Mesenchymal stem cell (in vitro differentiated cells and primary cell): Measurements from ENCODE around the gene NLK.

Experiments used
- DNase-seq: peaks from one replicate; pipeline ENCODE4 v3.0.0-alpha.2; 2013
- H2AFZ ChIP-seq: one replicate; pipeline ENCODE4 v1.6.1; 2013; ENCODE audit warnings: low read depth, mild to moderate bottlenecking, control low read depth, inconsistent platforms, low read length, moderate library complexity
- H2AK5ac ChIP-seq: 2 replicates; pipeline ENCODE4 v1.6.1; 2013; ENCODE audit warnings: low read length, moderate library complexity, mild to moderate bottlenecking, inconsistent platforms; ENCODE audit not compliant: severe bottlenecking
- H2BK120ac ChIP-seq: one replicate; pipeline ENCODE4 v1.6.1; 2013; ENCODE audit warnings: low read depth, mild to moderate bottlenecking, inconsistent platforms, low read length, moderate library complexity
- H2BK12ac ChIP-seq, 2 experiments: one replicate each; pipeline ENCODE4 v1.6.1; 2013; ENCODE audit warnings: inconsistent platforms in 2 of 2, low read length in 2 of 2, mild to moderate bottlenecking in 2 of 2, moderate library complexity in 2 of 2, control low read depth in 1 of 2
- H2BK15ac ChIP-seq: one replicate; pipeline ENCODE4 v1.6.1; 2013; ENCODE audit warnings: mild to moderate bottlenecking, low read depth, inconsistent platforms; ENCODE audit not compliant: poor library complexity, severe bottlenecking
- H2BK5ac ChIP-seq: 2 replicates; pipeline ENCODE4 v1.6.1; 2013; ENCODE audit warnings: low read depth, mild to moderate bottlenecking, low read length, control low read depth, inconsistent platforms; ENCODE audit not compliant: poor library complexity, severe bottlenecking
- H3K14ac ChIP-seq, 2 experiments: one replicate each; pipeline ENCODE4 v1.6.1; 2013; ENCODE audit warnings: inconsistent platforms in 2 of 2, low read length in 2 of 2, control low read depth in 1 of 2, mild to moderate bottlenecking in 1 of 2, moderate library complexity in 1 of 2
- H3K18ac ChIP-seq, 2 experiments: one replicate each; pipeline ENCODE4 v1.6.1; 2013; ENCODE audit warnings: inconsistent platforms in 2 of 2, low read length in 2 of 2, control low read depth in 1 of 2, low read depth in 1 of 2, mild to moderate bottlenecking in 1 of 2
- H3K23ac ChIP-seq, 2 experiments: one replicate each; pipeline ENCODE4 v1.6.1; 2013; ENCODE audit warnings: inconsistent platforms in 2 of 2, low read length in 2 of 2, mild to moderate bottlenecking in 2 of 2, moderate library complexity in 2 of 2, control low read depth in 1 of 2
- H3K27ac ChIP-seq: 2 replicates; pipeline ENCODE4 v1.5.1; 2013; ENCODE audit warnings: mild to moderate bottlenecking, moderate library complexity, low read length, control low read depth, inconsistent platforms; ENCODE audit not compliant: poor library complexity, severe bottlenecking
- H3K27me3 ChIP-seq, 2 experiments: 2 replicates each; pipeline versions ENCODE4 v1.6.1 to v1.7.0; 2013; ENCODE audit warnings: low read length in 2 of 2, mild to moderate bottlenecking in 2 of 2, moderate library complexity in 2 of 2, control low read depth in 1 of 2, inconsistent platforms in 1 of 2; ENCODE audit not compliant: control insufficient read depth in 1 of 2, insufficient read depth in 1 of 2
- H3K36me3 ChIP-seq, 2 experiments: 2 replicates each; pipeline versions ENCODE4 v1.6.1 to v1.7.0; 2013; ENCODE audit warnings: low read length in 2 of 2, control low read depth in 1 of 2, inconsistent platforms in 1 of 2, low read depth in 1 of 2, mild to moderate bottlenecking in 1 of 2; ENCODE audit not compliant: insufficient read depth in 2 of 2, control insufficient read depth in 1 of 2
- H3K4ac ChIP-seq, 2 experiments: one replicate each; pipeline ENCODE4 v1.6.1; 2013; ENCODE audit warnings: inconsistent platforms in 2 of 2, low read length in 2 of 2, mild to moderate bottlenecking in 2 of 2, moderate library complexity in 2 of 2, control low read depth in 1 of 2, low read depth in 1 of 2
- H3K4me1 ChIP-seq: 2 replicates; pipeline ENCODE4 v1.6.1; 2013; ENCODE audit warnings: low read depth, low read length, control low read depth; ENCODE audit not compliant: control insufficient read depth, insufficient read depth
- H3K4me2 ChIP-seq: 2 replicates; pipeline ENCODE4 v1.6.1; 2013; ENCODE audit warnings: low read length, mild to moderate bottlenecking, inconsistent platforms; ENCODE audit not compliant: poor library complexity, severe bottlenecking
- H3K4me3 ChIP-seq, 2 experiments: 2 replicates each; pipeline versions ENCODE4 v1.5.1 to v1.7.0; 2013; ENCODE audit warnings: low read length in 2 of 2, mild to moderate bottlenecking in 2 of 2, control low read depth in 1 of 2, low read depth in 1 of 2; ENCODE audit not compliant: insufficient read depth in 1 of 2
- H3K79me1 ChIP-seq: replicated peaks from 2 replicates; pipeline ENCODE4 v1.6.1; 2013; ENCODE audit warnings: mild to moderate bottlenecking, control low read depth, low read length, inconsistent platforms; ENCODE audit not compliant: poor library complexity, severe bottlenecking
- H3K9ac ChIP-seq: 2 replicates; pipeline ENCODE4 v1.7.0; 2013; ENCODE audit warnings: mild to moderate bottlenecking, low read length, moderate library complexity
- H3K9me3 ChIP-seq: 2 replicates; pipeline ENCODE4 v1.7.0; 2013; ENCODE audit warnings: mild to moderate bottlenecking, low read length; ENCODE audit not compliant: control insufficient read depth
- H4K8ac ChIP-seq: one replicate; pipeline ENCODE4 v1.6.1; 2013; ENCODE audit warnings: inconsistent platforms, mild to moderate bottlenecking, low read length, moderate library complexity
- H4K91ac ChIP-seq: one replicate; pipeline ENCODE4 v1.6.1; 2013; ENCODE audit warnings: mild to moderate bottlenecking, low read length, inconsistent platforms
- WGBS: methylation state at CpG from one replicate; pipeline ENCODE4 v1.1.7; 2013; ENCODE audit warnings: mixed read lengths; 5-methylcytosine and 5-hydroxymethylcytosine counted together

NLK gene

DNA sequence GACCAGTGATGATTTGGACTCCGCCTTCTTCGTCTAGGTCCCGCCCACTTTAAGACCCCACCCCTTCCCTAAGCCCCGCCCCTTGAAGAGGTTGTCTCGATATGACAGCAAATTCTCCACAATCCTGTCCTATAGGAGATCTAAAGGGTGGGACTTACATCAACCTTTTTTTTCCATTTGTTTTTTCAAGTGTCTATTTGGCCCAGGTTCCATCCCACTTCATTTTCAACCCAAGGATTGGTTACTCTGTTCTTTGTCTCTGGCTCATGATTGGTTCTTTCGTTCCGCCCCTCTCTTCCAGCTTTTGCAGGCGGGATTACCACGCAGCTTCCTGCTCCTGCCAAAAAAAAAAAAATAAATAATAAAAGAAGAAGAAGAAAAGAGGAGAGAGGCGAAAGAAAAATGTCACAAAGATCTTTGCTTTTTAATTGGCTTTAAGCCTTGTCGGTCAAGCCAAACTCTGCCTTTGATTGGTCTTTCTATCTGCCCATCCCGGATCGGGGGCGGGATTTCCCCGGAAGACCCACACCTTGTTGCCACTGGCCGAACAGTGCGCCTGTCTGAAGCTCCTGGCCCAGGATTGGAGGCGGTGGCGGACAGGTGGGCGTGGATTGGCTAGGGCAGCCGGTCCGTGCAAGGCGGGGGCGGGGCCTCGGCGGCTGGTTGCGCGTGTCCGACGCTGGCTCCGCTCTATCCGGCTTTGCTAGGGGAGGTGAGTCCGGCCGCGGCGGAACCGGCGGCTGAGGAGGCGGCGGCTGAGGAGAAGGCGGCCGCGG lies 1.2 kb upstream of the NLK start:
- Histone ChIP-seq H2BK15ac (no peak overlapping the region), H3K9me3 (no peaks in the 10 kb centered on the region), H2AK5ac (no peak overlapping the region), H3K23ac (no peak overlapping the region), H3K4ac (no peak overlapping the region), H2BK12ac (no peak overlapping the region), H2AFZ (no peak overlapping the region), H3K9ac (peak overlapping the region; percentile 90), H3K4me2 (no peak overlapping the region), H3K79me1 (peaks cover 3% of the 10 kb centered on the region), H3K14ac (no peak overlapping the region), H2BK5ac (no peak overlapping the region), H3K4me1 (peaks cover 7% of the 10 kb centered on the region), H3K27me3 (no peaks in the 10 kb centered on the region), H4K91ac (no peak overlapping the region), H2BK120ac (peak overlapping the region; percentile 64), H4K8ac (peak overlapping the region; percentile 12), H3K4me3 (peak overlapping the region; percentile 78 to 83), H3K36me3 (peaks cover 7% of the 10 kb centered on the region in 2 experiments), H3K18ac (peak overlapping the region in 1 of 2 experiments; percentile 94), H3K27ac (no peak overlapping the region)
- DNase-seq = peak; percentile 100
- 0% methylated on average over 23 of the region's 43 CpGs for WGBS

GRCh38 chr17:28041844-28042656 lies 427 bp upstream of the NLK start:
- Histone ChIP-seq H3K4ac (peak overlapping the region; percentile 13 to 65), H2BK120ac (peak overlapping the region; percentile 64), H3K18ac (peak overlapping the region in 1 of 2 experiments; percentile 94), H3K4me1 (peaks cover 7% of the 10 kb centered on the region), H2AFZ (no peak overlapping the region), H3K27ac (no peak overlapping the region), H3K4me3 (peak overlapping the region; percentile 78 to 83), H3K4me2 (peak overlapping the region; percentile 41), H2BK12ac (no peak overlapping the region), H2AK5ac (no peak overlapping the region), H2BK5ac (peak overlapping the region; percentile 54), H3K9ac (peak overlapping the region; percentile 90), H4K8ac (peak overlapping the region; percentile 12), H4K91ac (no peak overlapping the region), H2BK15ac (peak overlapping the region; percentile 44), H3K27me3 (no peaks in the 10 kb centered on the region), H3K79me1 (peaks cover 3% of the 10 kb centered on the region), H3K36me3 (peaks cover 7% of the 10 kb centered on the region in 2 experiments), H3K9me3 (no peaks in the 10 kb centered on the region), H3K14ac (peak overlapping the region in 1 of 2 experiments; percentile 76), H3K23ac (no peak overlapping the region)
- 2% methylated on average over 17 of the region's 34 CpGs for WGBS
- no peak for DNase-seq

DNA sequence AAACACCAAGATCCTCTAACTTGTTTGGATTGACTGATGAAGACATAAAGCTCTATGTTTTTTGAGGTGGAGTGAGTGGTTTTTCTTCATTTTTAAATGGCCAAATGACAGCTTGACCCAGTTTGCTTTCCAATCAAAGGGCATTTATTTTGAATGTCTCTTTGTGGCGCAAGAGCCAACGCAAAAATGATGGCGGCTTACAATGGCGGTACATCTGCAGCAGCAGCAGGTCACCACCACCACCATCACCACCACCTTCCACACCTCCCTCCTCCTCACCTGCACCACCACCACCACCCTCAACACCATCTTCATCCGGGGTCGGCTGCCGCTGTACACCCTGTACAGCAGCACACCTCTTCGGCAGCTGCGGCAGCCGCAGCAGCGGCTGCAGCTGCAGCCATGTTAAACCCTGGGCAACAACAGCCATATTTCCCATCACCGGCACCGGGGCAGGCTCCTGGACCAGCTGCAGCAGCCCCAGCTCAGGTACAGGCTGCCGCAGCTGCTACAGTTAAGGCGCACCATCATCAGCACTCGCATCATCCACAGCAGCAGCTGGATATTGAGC lies 329 bp downstream of the NLK start:
- no peak overlapping the region for H3K27ac ChIP-seq
- H3K36me3 ChIP-seq = peaks cover 7% of the 10 kb centered on the region in 2 experiments
- H3K79me1 ChIP-seq = peaks cover 3% of the 10 kb centered on the region
- peaks cover 7% of the 10 kb centered on the region for H3K4me1 ChIP-seq
- no peak overlapping the region for H2BK120ac ChIP-seq
- H3K9ac ChIP-seq = peak overlapping the region; percentile 90
- peak overlapping the region in 1 of 2 experiments; percentile 28 for H3K4ac ChIP-seq
- no peak overlapping the region for H2BK12ac ChIP-seq
- WGBS = 99% methylated on average over 16 of the region's 16 CpGs
- H3K4me3 ChIP-seq = peak overlapping the region in 1 of 2 experiments; percentile 83
- no peak overlapping the region for H2AFZ ChIP-seq
- H3K18ac ChIP-seq = no peak overlapping the region
- H3K14ac ChIP-seq = no peak overlapping the region
- no peaks in the 10 kb centered on the region for H3K27me3 ChIP-seq
- H3K9me3 ChIP-seq = no peaks in the 10 kb centered on the region
- peak overlapping the region; percentile 2 for H2BK15ac ChIP-seq
- peak overlapping the region; percentile 51 for H3K4me2 ChIP-seq
- no peak overlapping the region for H4K8ac ChIP-seq
- no peak for DNase-seq
- H4K91ac ChIP-seq = no peak overlapping the region
- no peak overlapping the region for H2AK5ac ChIP-seq
- H3K23ac ChIP-seq = no peak overlapping the region
- no peak overlapping the region for H2BK5ac ChIP-seq

DNA sequence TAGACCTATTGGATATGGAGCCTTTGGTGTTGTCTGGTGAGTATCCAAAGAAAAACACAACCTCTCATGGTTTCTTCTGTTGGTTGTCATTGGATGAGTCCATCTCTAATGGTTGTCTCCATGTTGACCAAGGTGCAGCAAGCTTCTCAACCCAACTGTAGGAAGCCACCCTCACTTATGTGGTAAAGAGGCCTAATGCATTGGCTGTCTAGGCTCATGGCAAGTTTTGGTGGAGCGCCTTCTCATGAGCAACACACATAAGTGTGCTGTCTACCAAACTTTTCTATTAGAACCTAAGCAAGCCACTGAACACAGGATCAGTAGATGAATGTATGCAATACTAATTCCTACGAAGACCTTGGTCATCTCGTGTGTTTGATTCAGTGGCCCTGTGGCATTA lies 819 bp downstream of the NLK start:
- H3K9ac ChIP-seq = no peak overlapping the region
- no peak overlapping the region for H3K23ac ChIP-seq
- no peak overlapping the region for H2BK5ac ChIP-seq
- no peak overlapping the region for H4K91ac ChIP-seq
- no peak overlapping the region for H2BK12ac ChIP-seq
- no peak overlapping the region for H2AFZ ChIP-seq
- peak overlapping the region; percentile 51 for H3K4me2 ChIP-seq
- H3K14ac ChIP-seq = no peak overlapping the region
- peaks cover 7% of the 10 kb centered on the region for H3K4me1 ChIP-seq
- 100% methylated on average over 3 of the region's 3 CpGs for WGBS
- H3K27ac ChIP-seq = no peak overlapping the region
- H3K9me3 ChIP-seq = no peaks in the 10 kb centered on the region
- peaks cover 3% of the 10 kb centered on the region for H3K79me1 ChIP-seq
- no peak overlapping the region for H2BK15ac ChIP-seq
- H4K8ac ChIP-seq = no peak overlapping the region
- peaks cover 7% of the 10 kb centered on the region in 2 experiments for H3K36me3 ChIP-seq
- DNase-seq = no peak
- H3K27me3 ChIP-seq = no peaks in the 10 kb centered on the region
- no peak overlapping the region for H2BK120ac ChIP-seq
- no peak overlapping the region for H3K18ac ChIP-seq
- no peak overlapping the region for H3K4ac ChIP-seq
- no peak overlapping the region for H2AK5ac ChIP-seq
- H3K4me3 ChIP-seq = peak overlapping the region in 1 of 2 experiments; percentile 83
